ENCODE results near the gene PRRG2. TPM values are rescaled to one million over a fixed set of nuclear protein-coding genes. Genes with fewer than 3 reads are reported as not detected.

Gene PRRG2
- total RNA-seq, 4 donors from 2014 or later, result 1.4 to 4.6 (median 3.8) TPM; not detected in 1

- no peaks in the 10 kb centered on the region for H3K9me3 ChIP-seq
- DNase-seq (peak; percentile 56 to 59), ATAC-seq (no peak)
- intact Hi-C loops (cut with DNase I; ENCODE audit: low total_unique reads) (no loop called here), in situ Hi-C loops (cut with MboI; ENCODE audit: low sequenced_read_pairs in 4 of 4) (no loop called here)
- peaks cover 50 to 58% of the 10 kb centered on the region in 2 donors for H3K4me1 ChIP-seq
- H3K36me3 ChIP-seq, result no peaks in the 10 kb centered on the region
- peak overlapping the region; percentile 87 to 93 (median 90) for H3K27ac ChIP-seq
- TF ChIP-seq, protein P1, sequence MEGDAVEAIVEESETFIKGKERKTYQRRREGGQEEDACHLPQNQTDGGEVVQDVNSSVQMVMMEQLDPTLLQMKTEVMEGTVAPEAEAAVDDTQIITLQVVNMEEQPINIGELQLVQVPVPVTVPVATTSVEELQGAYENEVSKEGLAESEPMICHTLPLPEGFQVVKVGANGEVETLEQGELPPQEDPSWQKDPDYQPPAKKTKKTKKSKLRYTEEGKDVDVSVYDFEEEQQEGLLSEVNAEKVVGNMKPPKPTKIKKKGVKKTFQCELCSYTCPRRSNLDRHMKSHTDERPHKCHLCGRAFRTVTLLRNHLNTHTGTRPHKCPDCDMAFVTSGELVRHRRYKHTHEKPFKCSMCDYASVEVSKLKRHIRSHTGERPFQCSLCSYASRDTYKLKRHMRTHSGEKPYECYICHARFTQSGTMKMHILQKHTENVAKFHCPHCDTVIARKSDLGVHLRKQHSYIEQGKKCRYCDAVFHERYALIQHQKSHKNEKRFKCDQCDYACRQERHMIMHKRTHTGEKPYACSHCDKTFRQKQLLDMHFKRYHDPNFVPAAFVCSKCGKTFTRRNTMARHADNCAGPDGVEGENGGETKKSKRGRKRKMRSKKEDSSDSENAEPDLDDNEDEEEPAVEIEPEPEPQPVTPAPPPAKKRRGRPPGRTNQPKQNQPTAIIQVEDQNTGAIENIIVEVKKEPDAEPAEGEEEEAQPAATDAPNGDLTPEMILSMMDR (IDR thresholded peaks at IDR 0.05 in 4 of 5, conservative IDR thresholded peaks at IDR 0.05 in 1 of 5), result no peak
- TF ChIP-seq POLR2A (IDR thresholded peaks at IDR 0.05), result no peak
- H3K27me3 ChIP-seq, result no peaks in the 10 kb centered on the region
- no peak overlapping the region for H3K4me3 ChIP-seq
These were observed 15.9 kb upstream of the PRRG2 start for GRCh38 chr19:49565261-49565660.

DNA sequence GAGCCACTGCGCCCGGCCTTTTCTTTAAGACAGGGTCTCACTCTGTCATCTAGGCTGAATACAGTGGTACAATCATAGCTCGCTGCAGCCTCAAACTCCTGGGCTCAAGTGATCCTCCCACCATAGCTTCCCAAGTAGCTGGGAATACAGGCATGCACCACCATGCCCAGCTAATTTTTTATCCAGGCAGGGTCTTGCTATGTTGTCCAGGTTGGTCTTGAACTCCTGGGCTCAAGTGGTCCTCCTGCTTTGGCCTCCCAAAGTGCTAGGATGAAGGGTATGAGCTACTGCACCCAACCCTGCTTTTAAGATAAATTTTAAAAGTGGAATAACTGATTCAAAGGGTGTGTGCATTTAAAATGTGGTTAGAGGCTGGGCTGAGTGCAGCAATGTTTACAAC lies 14.8 kb upstream of the PRRG2 start:
- Histone ChIP-seq H3K27me3 (no peaks in the 10 kb centered on the region), H3K27ac (peak overlapping the region in 2 of 4 donors; percentile 87 to 89), H3K36me3 (no peaks in the 10 kb centered on the region), H3K4me3 (no peak overlapping the region), H3K4me1 (peaks cover 50 to 59% of the 10 kb centered on the region in 2 donors), H3K9me3 (no peaks in the 10 kb centered on the region)
- DNase-seq (no peak), ATAC-seq (no peak)
- TF ChIP-seq, protein P1 (IDR thresholded peaks at IDR 0.05 in 4 of 5, conservative IDR thresholded peaks at IDR 0.05 in 1 of 5), result no peak
- TF ChIP-seq POLR2A (IDR thresholded peaks at IDR 0.05), result no peak
- in situ Hi-C loops (cut with MboI; ENCODE audit: low sequenced_read_pairs in 4 of 4), result no loop called here
- intact Hi-C loops (cut with DNase I; ENCODE audit: low total_unique reads), result no loop called here

GRCh38 chr19:49567861-49568441 lies 13.2 kb upstream of the PRRG2 start:
- Histone ChIP-seq H3K9me3 (no peaks in the 10 kb centered on the region), H3K36me3 (no peaks in the 10 kb centered on the region), H3K4me1 (peaks cover 44 to 55% of the 10 kb centered on the region in 2 donors), H3K27ac (peak overlapping the region in 3 of 4 donors; percentile 34 to 85 (median 69)), H3K4me3 (no peak overlapping the region), H3K27me3 (no peaks in the 10 kb centered on the region)
- DNase-seq, result no peak
- TF ChIP-seq, protein P1 (IDR thresholded peaks at IDR 0.05 in 4 of 5, conservative IDR thresholded peaks at IDR 0.05 in 1 of 5), result no peak
- TF ChIP-seq POLR2A (IDR thresholded peaks at IDR 0.05), result no peak
- intact Hi-C loops (cut with DNase I; ENCODE audit: low total_unique reads), result no loop called here
- no peak for ATAC-seq
- in situ Hi-C loops (cut with MboI; ENCODE audit: low sequenced_read_pairs in 4 of 4), result no loop called here

DNA sequence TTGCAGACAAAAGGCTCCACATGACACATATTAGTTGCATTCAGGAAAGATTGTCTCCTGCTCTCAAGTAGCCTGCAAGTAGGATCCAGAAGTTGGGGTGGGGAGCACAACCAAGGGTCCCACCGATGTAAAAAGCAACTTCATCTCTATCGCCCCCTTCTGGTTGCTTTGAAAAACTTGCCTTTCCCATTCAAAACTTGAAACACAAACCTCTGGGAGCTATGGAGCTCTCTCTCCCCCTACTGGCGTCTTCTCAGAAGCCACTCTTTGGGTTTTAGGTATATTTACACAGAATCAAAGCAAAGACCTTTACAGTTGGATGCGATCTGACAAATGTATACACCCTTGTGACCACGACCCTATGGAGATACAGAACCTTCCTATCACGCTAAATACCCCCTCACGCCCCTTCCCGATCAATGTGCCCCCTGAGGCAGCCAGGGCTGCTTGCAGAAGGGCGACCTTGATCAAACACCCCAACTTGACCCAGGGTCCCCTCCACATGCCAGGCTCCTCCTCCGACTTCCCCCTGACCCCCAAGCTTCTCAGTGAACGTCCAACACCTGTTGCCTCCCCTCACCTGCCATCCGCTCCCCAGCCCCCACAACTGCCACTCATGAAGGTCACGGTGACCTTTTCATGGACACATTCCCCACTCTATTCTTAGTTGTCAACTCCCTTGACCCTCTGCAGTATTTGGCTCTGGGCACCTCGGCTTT lies 10.8 kb upstream of the PRRG2 start:
- peak in 1 of 2 donors; percentile 54 for DNase-seq

More for the DNA sequence above, 10.8 kb upstream of the PRRG2 start:
- Histone ChIP-seq H3K36me3 (peaks cover 0 to under 1% of the 10 kb centered on the region in 2 donors), H3K9me3 (no peaks in the 10 kb centered on the region), H3K27ac (peak overlapping the region; percentile 69 to 85 (median 75)), H3K27me3 (no peaks in the 10 kb centered on the region), H3K4me3 (no peak overlapping the region), H3K4me1 (peaks cover 39 to 57% of the 10 kb centered on the region in 2 donors)
- in situ Hi-C loops (cut with MboI; ENCODE audit: low sequenced_read_pairs in 4 of 4) (loop anchor here in 3 of 4 donors (5.0 to 10.0 kb wide), 3 partner anchors 73 to 105 kb away; partner anchors contain the start of genes BCL2L12 (in 1 of the 3), IRF3 (in 1 of the 3), PRMT1 (in 1 of the 3) and RPS11 (in 1 of the 3)), intact Hi-C loops (cut with DNase I; ENCODE audit: low total_unique reads) (loop anchor here (1.0 to 2.0 kb wide), 2 partner anchors 23 to 64 kb away; no protein-coding TSS in a partner anchor)
- no peak for TF ChIP-seq POLR2A (IDR thresholded peaks at IDR 0.05)
- TF ChIP-seq, protein P1 (IDR thresholded peaks at IDR 0.05 in 4 of 5, conservative IDR thresholded peaks at IDR 0.05 in 1 of 5), result peak; percentile 92 to 99 (median 98)
- ATAC-seq, result peak; percentile 67 to 73

Data from gastrocnemius medialis (tissue), 4 donors.